H9 (cell line): ENCODE data around the gene ATP5IF1. TPM values are rescaled to one million over a fixed set of nuclear protein-coding genes. Genes with fewer than 3 reads are reported as not detected.

ENCODE experiments used
- DNase-seq: peaks from one replicate; pipeline ENCODE4 v3.0.0-alpha.2; 2017
- H2AFZ ChIP-seq: one replicate; pipeline ENCODE4 v1.6.1; 2013; ENCODE audit warnings: mild to moderate bottlenecking, low read length, control low read depth, moderate library complexity
- H2AK5ac ChIP-seq: 2 replicates; pipeline ENCODE4 v1.6.1; 2013; ENCODE audit warnings: low read length, control low read depth, mixed read lengths; ENCODE audit not compliant: insufficient read length
- H2BK120ac ChIP-seq: one replicate; pipeline ENCODE4 v1.6.1; 2013; ENCODE audit warnings: low read depth, mild to moderate bottlenecking, low read length, control low read depth, inconsistent platforms; ENCODE audit not compliant: poor library complexity, severe bottlenecking
- H2BK12ac ChIP-seq: 2 replicates; pipeline ENCODE4 v1.6.1; 2013; ENCODE audit warnings: low read length, control low read depth, mixed read lengths, low read depth; ENCODE audit not compliant: insufficient read length
- H2BK15ac ChIP-seq: 2 replicates; pipeline ENCODE4 v1.6.1; 2013; ENCODE audit warnings: low read depth, low read length, control low read depth
- H2BK20ac ChIP-seq: one replicate; pipeline ENCODE4 v1.6.1; 2013; ENCODE audit warnings: low read depth, mild to moderate bottlenecking, low read length, control low read depth, inconsistent platforms; ENCODE audit not compliant: poor library complexity, severe bottlenecking
- H2BK5ac ChIP-seq: 2 replicates; pipeline ENCODE4 v1.6.1; 2013; ENCODE audit warnings: low read length, control low read depth, mixed read lengths; ENCODE audit not compliant: insufficient read length
- H3K14ac ChIP-seq: 2 replicates; pipeline ENCODE4 v1.6.1; 2013; ENCODE audit warnings: low read length, control low read depth; ENCODE audit not compliant: insufficient read depth
- H3K18ac ChIP-seq: 2 replicates; pipeline ENCODE4 v1.6.1; 2013; ENCODE audit warnings: low read depth, mild to moderate bottlenecking, mixed read lengths, low read length, control low read depth; ENCODE audit not compliant: insufficient read length
- H3K23ac ChIP-seq: 2 replicates; pipeline ENCODE4 v1.6.1; 2013; ENCODE audit warnings: low read length, control low read depth, mixed read lengths, low read depth; ENCODE audit not compliant: insufficient read length
- H3K23me2 ChIP-seq: 2 replicates; pipeline ENCODE4 v1.6.1; 2013; ENCODE audit warnings: low read depth, mild to moderate bottlenecking, mixed read lengths, low read length, control low read depth; ENCODE audit not compliant: insufficient read length, poor library complexity, severe bottlenecking
- H3K27ac ChIP-seq: 2 replicates; pipeline ENCODE4 v1.5.1; 2013; ENCODE audit warnings: low read length, control low read depth, mixed read lengths, low read depth; ENCODE audit not compliant: insufficient read length
- H3K27me3 ChIP-seq: 2 replicates; pipeline ENCODE4 v1.6.1; 2013; ENCODE audit warnings: low read length, control low read depth, inconsistent platforms; ENCODE audit not compliant: insufficient read depth
- H3K4ac ChIP-seq: 2 replicates; pipeline ENCODE4 v1.6.1; 2013; ENCODE audit warnings: low read depth, mild to moderate bottlenecking, control low read depth, inconsistent platforms, low read length, moderate library complexity
- H3K4me1 ChIP-seq: 2 replicates; pipeline ENCODE4 v1.6.1; 2013; ENCODE audit warnings: low read length, control low read depth, inconsistent platforms; ENCODE audit not compliant: insufficient read depth
- H3K4me2 ChIP-seq: 2 replicates; pipeline ENCODE4 v1.6.1; 2013; ENCODE audit warnings: low read length, control low read depth, mixed read lengths; ENCODE audit not compliant: insufficient read length, insufficient read depth
- H3K56ac ChIP-seq: 2 replicates; pipeline ENCODE4 v1.6.1; 2013; ENCODE audit warnings: low read depth, mild to moderate bottlenecking, mixed read lengths, low read length, control low read depth; ENCODE audit not compliant: insufficient read length
- H3K79me1 ChIP-seq: 2 replicates; pipeline ENCODE4 v1.6.1; 2013; ENCODE audit warnings: low read depth, mild to moderate bottlenecking, moderate library complexity, low read length, control low read depth, inconsistent platforms; ENCODE audit not compliant: insufficient read depth, poor library complexity, severe bottlenecking
- H3K79me2 ChIP-seq: 2 replicates; pipeline ENCODE4 v1.6.1; 2013; ENCODE audit warnings: low read length, control low read depth, inconsistent platforms; ENCODE audit not compliant: insufficient read depth
- H3K9ac ChIP-seq: 2 replicates; pipeline ENCODE4 v1.6.1; 2013; ENCODE audit warnings: low read length, control low read depth, mixed read lengths; ENCODE audit not compliant: insufficient read length; ENCODE audit errors: extremely low read depth
- H3K9me3 ChIP-seq: one replicate; pipeline ENCODE4 v1.6.1; 2013; ENCODE audit warnings: low read depth, low read length, inconsistent platforms; ENCODE audit not compliant: control insufficient read depth
- H3T11ph ChIP-seq: one replicate; pipeline ENCODE4 v1.6.1; 2013; ENCODE audit warnings: mild to moderate bottlenecking, low read length, control low read depth, inconsistent platforms
- H4K20me1 ChIP-seq: one replicate; pipeline ENCODE4 v1.6.1; 2013; ENCODE audit not compliant: control insufficient read depth, insufficient read length, insufficient read depth
- H4K5ac ChIP-seq: 2 replicates; pipeline ENCODE4 v1.6.1; 2013; ENCODE audit warnings: low read depth, mild to moderate bottlenecking, mixed read lengths, low read length, control low read depth; ENCODE audit not compliant: insufficient read length
- H4K8ac ChIP-seq: replicated peaks from 2 replicates; pipeline ENCODE4 v1.6.1; 2013; ENCODE audit warnings: low read length, control low read depth, mixed read lengths, low read depth; ENCODE audit not compliant: insufficient read length
- H4K91ac ChIP-seq: 2 replicates; pipeline ENCODE4 v1.6.1; 2013; ENCODE audit warnings: low read depth, mild to moderate bottlenecking, moderate library complexity, mixed read lengths, low read length, control low read depth; ENCODE audit not compliant: insufficient read length
- H3K27ac Mint-ChIP-seq, 3 experiments: 2 replicates in 2 of 3; 3 replicates in 1 of 3; pipeline ENCODE4 v1.8.0; 2020 to 2021; ENCODE audit warnings: mixed read lengths in 3 of 3, mild to moderate bottlenecking in 1 of 3, moderate library complexity in 1 of 3
- H3K27me3 Mint-ChIP-seq: 2 replicates; pipeline ENCODE4 v1.8.0; 2021; ENCODE audit warnings: low read depth, mild to moderate bottlenecking, moderate library complexity, mixed read lengths
- H3K36me3 Mint-ChIP-seq, 3 experiments: 2 replicates in 2 of 3; 3 replicates in 1 of 3; pipeline ENCODE4 v1.8.0; 2020 to 2021; ENCODE audit warnings: low read depth in 3 of 3, mixed read lengths in 3 of 3; ENCODE audit not compliant: insufficient read depth in 1 of 3
- H3K4me1 Mint-ChIP-seq, 2 experiments: 2 replicates each; pipeline ENCODE4 v1.8.0; 2020; ENCODE audit warnings: mixed read lengths in 2 of 2
- H3K4me3 Mint-ChIP-seq, 2 experiments: 2 replicates in 1 of 2; 3 replicates in 1 of 2; pipeline ENCODE4 v1.8.0; 2020 to 2021; ENCODE audit warnings: mild to moderate bottlenecking in 2 of 2, mixed read lengths in 2 of 2, moderate library complexity in 1 of 2
- H3K9me3 Mint-ChIP-seq, 2 experiments: 2 replicates in 1 of 2; 3 replicates in 1 of 2; pipeline ENCODE4 v1.8.0; 2020; ENCODE audit warnings: mild to moderate bottlenecking in 2 of 2, mixed read lengths in 2 of 2, moderate library complexity in 1 of 2
- WGBS: extraction: QIAGEN DNeasy Blood & Tissue Kit; methylation state at CpG from one replicate; pipeline ENCODE4 v1.1.7; 2013; ENCODE audit warnings: missing lambda C conversion rate, low lambda C conversion rate, mixed read lengths; ENCODE audit not compliant: insufficient read length; ENCODE audit errors: extremely low coverage; 5-methylcytosine and 5-hydroxymethylcytosine counted together
- total RNA-seq: library from RNA; stranded (reverse); gene quantifications from 2 replicates; pipeline ENCODE4 v1.2.1, GENCODE V29; 2021
- TF ChIP-seq, protein P1 (sequence below): fragments of 200-600 bp; sonication (generic); conservative IDR thresholded peaks from 3 replicates; pipeline ENCODE4 v1.8.0; 2021; ENCODE audit warnings: antibody characterized with exemption, mild to moderate bottlenecking

ATP5IF1 gene
- total RNA-seq, 1 experiment from 2014 or later: 257 TPM

DNA sequence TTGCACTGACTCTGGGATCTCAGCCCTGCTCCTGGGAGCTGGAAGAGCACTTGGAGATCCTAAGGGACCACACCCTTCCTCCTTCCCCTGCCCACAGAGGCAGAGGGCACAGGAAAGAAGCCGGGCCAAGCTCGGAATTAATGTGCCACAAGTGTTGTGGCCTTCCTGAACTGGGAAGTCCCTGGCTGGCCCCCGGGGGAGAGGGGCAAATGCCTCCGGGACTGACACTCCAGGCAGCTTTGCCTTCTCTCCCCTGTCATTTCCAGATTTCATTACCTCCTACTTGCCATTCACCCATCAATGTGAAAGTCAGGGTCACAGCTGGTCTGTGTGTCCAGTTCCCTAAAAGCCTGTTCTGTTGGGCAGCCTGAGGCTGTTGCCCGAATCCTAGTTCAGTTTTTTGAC is 45.1 kb downstream of the ATP5IF1 start:
- Histone ChIP-seq H3K79me2 (no peaks in the 10 kb centered on the region), H3K79me1 (no peaks in the 10 kb centered on the region), H3K27ac (no peak overlapping the region), H3K27me3 (no peaks in the 10 kb centered on the region), H2BK120ac (no peak overlapping the region), H3K9ac (no peak overlapping the region), H3K23ac (no peak overlapping the region), H2AK5ac (no peak overlapping the region), H4K8ac (no peak overlapping the region), H3T11ph (no peak overlapping the region), H3K4me2 (no peak overlapping the region), H4K91ac (no peak overlapping the region), H3K56ac (no peak overlapping the region), H2BK15ac (no peak overlapping the region), H3K18ac (no peak overlapping the region), H3K4me1 (no peaks in the 10 kb centered on the region), H3K4ac (no peak overlapping the region), H4K5ac (no peak overlapping the region), H3K23me2 (no peaks in the 10 kb centered on the region), H2BK12ac (no peak overlapping the region), H4K20me1 (no peaks in the 10 kb centered on the region), H2AFZ (no peak overlapping the region), H2BK20ac (no peak overlapping the region), H3K14ac (no peak overlapping the region), H2BK5ac (no peak overlapping the region), H3K9me3 (no peaks in the 10 kb centered on the region)
- no CpG with 5 or more reads among the region's 5 CpGs for WGBS
- DNase-seq: no peak
- no peaks in the 10 kb centered on the region for H3K27me3 Mint-ChIP-seq
- TF ChIP-seq, protein P1, sequence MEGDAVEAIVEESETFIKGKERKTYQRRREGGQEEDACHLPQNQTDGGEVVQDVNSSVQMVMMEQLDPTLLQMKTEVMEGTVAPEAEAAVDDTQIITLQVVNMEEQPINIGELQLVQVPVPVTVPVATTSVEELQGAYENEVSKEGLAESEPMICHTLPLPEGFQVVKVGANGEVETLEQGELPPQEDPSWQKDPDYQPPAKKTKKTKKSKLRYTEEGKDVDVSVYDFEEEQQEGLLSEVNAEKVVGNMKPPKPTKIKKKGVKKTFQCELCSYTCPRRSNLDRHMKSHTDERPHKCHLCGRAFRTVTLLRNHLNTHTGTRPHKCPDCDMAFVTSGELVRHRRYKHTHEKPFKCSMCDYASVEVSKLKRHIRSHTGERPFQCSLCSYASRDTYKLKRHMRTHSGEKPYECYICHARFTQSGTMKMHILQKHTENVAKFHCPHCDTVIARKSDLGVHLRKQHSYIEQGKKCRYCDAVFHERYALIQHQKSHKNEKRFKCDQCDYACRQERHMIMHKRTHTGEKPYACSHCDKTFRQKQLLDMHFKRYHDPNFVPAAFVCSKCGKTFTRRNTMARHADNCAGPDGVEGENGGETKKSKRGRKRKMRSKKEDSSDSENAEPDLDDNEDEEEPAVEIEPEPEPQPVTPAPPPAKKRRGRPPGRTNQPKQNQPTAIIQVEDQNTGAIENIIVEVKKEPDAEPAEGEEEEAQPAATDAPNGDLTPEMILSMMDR: no peak
- H3K27ac Mint-ChIP-seq: peak overlapping the region in 1 of 3 experiments; percentile 75; a peak in 2 of 7 replicates
- H3K36me3 Mint-ChIP-seq: peaks cover 26 to 65% (median 42%) of the 10 kb centered on the region in 3 experiments; a peak in 6 of 7 replicates
- no peaks in the 10 kb centered on the region for H3K9me3 Mint-ChIP-seq
- peaks cover 3 to 8% of the 10 kb centered on the region in 2 experiments; a peak in 2 of 4 replicates for H3K4me1 Mint-ChIP-seq
- H3K4me3 Mint-ChIP-seq: no peak overlapping the region
